Measurements from ENCODE around the gene CPAMD8. TPM values are rescaled to one million over a fixed set of nuclear protein-coding genes. Genes with fewer than 3 reads are reported as not detected.
A peak's percentile ranks its signal among the peaks of the same experiment; 100 is the strongest.
"Not testable (repeated sequence)": the region's sequence is repeated elsewhere in the genome, so short reads cannot be mapped to it uniquely, and the experiment has no call there.

CPAMD8 gene
- total RNA-seq, 1 experiment from 2014 or later = 1.3 TPM

- TF ChIP-seq CTCF (IDR thresholded peaks at IDR 0.05; ENCODE audit: unreplicated experiment) = no peak
- ChIA-PET POLR2A (no interaction called here), CTCF (interaction anchor here (0.5 to 4.0 kb wide), 4 partner anchors 69 to 237 kb away, joined by 4 to 25 read pairs (median 12); no protein-coding TSS in a partner anchor)
- H3K9me3 Mint-ChIP-seq (ENCODE audit: unreplicated experiment) = no peaks in the 10 kb centered on the region
- no peaks in the 10 kb centered on the region for H3K4me1 Mint-ChIP-seq (ENCODE audit: insufficient read depth, unreplicated experiment)
- intact Hi-C loops (cut with micrococcal nuclease) = no loop called here
- BruUV-seq (replicated peaks) = no TSS peak
- no peak for DNase-seq (ENCODE audit: unreplicated experiment)
- H3K36me3 Mint-ChIP-seq (ENCODE audit: insufficient read depth, unreplicated experiment) = no peaks in the 10 kb centered on the region
- no peak overlapping the region for H3K4me3 Mint-ChIP-seq (ENCODE audit: unreplicated experiment)
- no peaks in the 10 kb centered on the region for H3K27me3 Mint-ChIP-seq (ENCODE audit: insufficient read depth, unreplicated experiment)
- no peak overlapping the region for H3K27ac Mint-ChIP-seq (ENCODE audit: low read depth, unreplicated experiment)
These were observed 55.8 kb downstream of the CPAMD8 start for GRCh38 chr19:16970821-16971220.

- Mint-ChIP-seq H3K4me1 (ENCODE audit: insufficient read depth, unreplicated experiment) (no peaks in the 10 kb centered on the region), H3K4me3 (ENCODE audit: unreplicated experiment) (no peak overlapping the region), H3K27me3 (ENCODE audit: insufficient read depth, unreplicated experiment) (peaks cover 11% of the 10 kb centered on the region), H3K9me3 (ENCODE audit: unreplicated experiment) (no peaks in the 10 kb centered on the region), H3K27ac (ENCODE audit: low read depth, unreplicated experiment) (no peak overlapping the region), H3K36me3 (ENCODE audit: insufficient read depth, unreplicated experiment) (no peaks in the 10 kb centered on the region)
- intact Hi-C loops (cut with micrococcal nuclease) = loop anchor here (2.0 kb wide), 1 partner anchor 190 kb away; no protein-coding TSS in a partner anchor
- TF ChIP-seq CTCF (IDR thresholded peaks at IDR 0.05; ENCODE audit: unreplicated experiment) = peak; percentile 9
- ChIA-PET CTCF (interaction anchor here (0.5 to 4.0 kb wide), 22 partner anchors 8 to 634 kb away, joined by 3 to 25 read pairs (median 4); partner anchors contain the start of gene SIN3B), POLR2A (interaction anchor here (1.0 kb wide), 1 partner anchor 18 kb away, joined by 4 read pairs; no protein-coding TSS in a partner anchor)
- peak; percentile 89 for DNase-seq (ENCODE audit: unreplicated experiment)
- BruUV-seq (replicated peaks) = no TSS peak
These were observed 57.5 kb downstream of the CPAMD8 start for GRCh38 chr19:16969135-16969534.

GRCh38 chr19:16960996-16961822 is 65.4 kb downstream of the CPAMD8 start:
- H3K4me1 Mint-ChIP-seq (ENCODE audit: insufficient read depth, unreplicated experiment); H3K27ac Mint-ChIP-seq (ENCODE audit: low read depth, unreplicated experiment); H3K9me3 Mint-ChIP-seq (ENCODE audit: unreplicated experiment); intact Hi-C loops (cut with micrococcal nuclease); DNase-seq (ENCODE audit: unreplicated experiment); H3K36me3 Mint-ChIP-seq (ENCODE audit: insufficient read depth, unreplicated experiment); H3K4me3 Mint-ChIP-seq (ENCODE audit: unreplicated experiment); BruUV-seq (replicated peaks): not testable (repeated sequence)
- ChIA-PET POLR2A (interaction anchor here (0.6 to 0.7 kb wide), 3 partner anchors 25 to 131 kb away, joined by 3 to 4 read pairs (median 3); no protein-coding TSS in a partner anchor), CTCF (interaction anchor here (0.6 to 1.2 kb wide), 3 partner anchors 11 to 180 kb away, joined by 3 to 4 read pairs (median 3); no protein-coding TSS in a partner anchor)
- peaks cover 40% of the 10 kb centered on the region for H3K27me3 Mint-ChIP-seq (ENCODE audit: insufficient read depth, unreplicated experiment)

- CTCF ChIA-PET = interaction anchor here (0.6 to 1.2 kb wide), 2 partner anchors 11 to 123 kb away, joined by 4 read pairs; no protein-coding TSS in a partner anchor
- H3K36me3 Mint-ChIP-seq (ENCODE audit: insufficient read depth, unreplicated experiment); intact Hi-C loops (cut with micrococcal nuclease); BruUV-seq (replicated peaks); H3K4me1 Mint-ChIP-seq (ENCODE audit: insufficient read depth, unreplicated experiment); DNase-seq (ENCODE audit: unreplicated experiment); H3K27ac Mint-ChIP-seq (ENCODE audit: low read depth, unreplicated experiment); H3K9me3 Mint-ChIP-seq (ENCODE audit: unreplicated experiment); H3K4me3 Mint-ChIP-seq (ENCODE audit: unreplicated experiment): not testable (repeated sequence)
- H3K27me3 Mint-ChIP-seq (ENCODE audit: insufficient read depth, unreplicated experiment) = peaks cover 21% of the 10 kb centered on the region
- POLR2A ChIA-PET = interaction anchor here (0.7 to 1.3 kb wide), 3 partner anchors 98 to 192 kb away, joined by 3 to 4 read pairs (median 3); no protein-coding TSS in a partner anchor
These were observed 68.3 kb downstream of the CPAMD8 start for GRCh38 chr19:16958277-16958676.

GRCh38 chr19:16957855-16958254 is 68.8 kb downstream of the CPAMD8 start:
- Mint-ChIP-seq H3K36me3 (ENCODE audit: insufficient read depth, unreplicated experiment) (no peaks in the 10 kb centered on the region), H3K27ac (ENCODE audit: low read depth, unreplicated experiment) (no peak overlapping the region), H3K4me1 (ENCODE audit: insufficient read depth, unreplicated experiment) (no peaks in the 10 kb centered on the region), H3K4me3 (ENCODE audit: unreplicated experiment) (no peak overlapping the region), H3K27me3 (ENCODE audit: insufficient read depth, unreplicated experiment) (peaks cover 16% of the 10 kb centered on the region), H3K9me3 (ENCODE audit: unreplicated experiment) (no peaks in the 10 kb centered on the region)
- intact Hi-C loops (cut with micrococcal nuclease) = no loop called here
- no TSS peak for BruUV-seq (replicated peaks)
- ChIA-PET CTCF (interaction anchor here (0.9 to 1.9 kb wide), 3 partner anchors 12 to 134 kb away, joined by 3 to 8 read pairs (median 4); no protein-coding TSS in a partner anchor), POLR2A (interaction anchor here (0.7 to 1.8 kb wide), 5 partner anchors 29 to 192 kb away, joined by 3 to 9 read pairs (median 3); no protein-coding TSS in a partner anchor)
- no peak for DNase-seq (ENCODE audit: unreplicated experiment)
- TF ChIP-seq CTCF (IDR thresholded peaks at IDR 0.05; ENCODE audit: unreplicated experiment) = no peak
